Stimulated activated CD4-positive, alpha-beta T cell treated with anti-CD3 and anti-CD28 coated beads, Interleukin-15, amount 100 ng/mL, for 24 hours (primary cell): ENCODE measurements around the gene ADIRF.
"Not testable (repeated sequence)": the region's sequence is repeated elsewhere in the genome, so short reads cannot be mapped to it uniquely, and the experiment has no call there.

Experiments used
- DNase-seq: peaks from one replicate; pipeline ENCODE4 v3.0.0-alpha.2; 2020

Gene ADIRF

GRCh38 chr10:86961481-86962091, 6.7 kb upstream of the ADIRF start:
- DNase-seq: no peak

- no peak for DNase-seq
Measured at GRCh38 chr10:86962136-86962980, 5.9 kb upstream of the ADIRF start.

GRCh38 chr10:86962981-86963310, 5.3 kb upstream of the ADIRF start:
- DNase-seq: no peak

GRCh38 chr10:86963341-86963919, 4.9 kb upstream of the ADIRF start:
- DNase-seq: no peak

- DNase-seq: no peak
Measured at GRCh38 chr10:86964061-86964846, 4.0 kb upstream of the ADIRF start.

- no peak for DNase-seq
Measured at GRCh38 chr10:86964847-86965190, 3.5 kb upstream of the ADIRF start.

GRCh38 chr10:86965986-86966654, 2.2 kb upstream of the ADIRF start:
- peak; percentile 48 for DNase-seq

- DNase-seq: no peak
Measured at GRCh38 chr10:86967481-86967941, 771 bp upstream of the ADIRF start.

- DNase-seq: no peak
Measured at GRCh38 chr10:86968994-86969355, 693 bp downstream of the ADIRF start.

GRCh38 chr10:86969421-86970041, 1.2 kb downstream of the ADIRF start:
- no peak for DNase-seq

- DNase-seq: no peak
Measured at GRCh38 chr10:86970162-86970981, 2.1 kb downstream of the ADIRF start.

GRCh38 chr10:86970982-86971231, 2.6 kb downstream of the ADIRF start:
- no peak for DNase-seq

- DNase-seq: peak; percentile 89
Measured at GRCh38 chr10:86971232-86971991, 3.1 kb downstream of the ADIRF start.

GRCh38 chr10:86972613-86973380, 4.5 kb downstream of the ADIRF start:
- no peak for DNase-seq

GRCh38 chr10:86974484-86974883, 6.2 kb downstream of the ADIRF start:
- no peak for DNase-seq

- DNase-seq: no peak
Measured at GRCh38 chr10:86976362-86977056, 8.2 kb downstream of the ADIRF start.

GRCh38 chr10:86978457-86978856, 10.2 kb downstream of the ADIRF start:
- not testable (repeated sequence) for DNase-seq

- DNase-seq: no peak
Measured at GRCh38 chr10:86979296-86979818, 11.1 kb downstream of the ADIRF start.

- DNase-seq: no peak
Measured at GRCh38 chr10:86979977-86980448, 11.7 kb downstream of the ADIRF start.
